Measurements from ENCODE around the gene KRT36. TPM values are rescaled to one million over a fixed set of nuclear protein-coding genes. Genes with fewer than 3 reads are reported as not detected.

KRT36 gene
- total RNA-seq, 4 donors from 2014 or later = not detected

DNA sequence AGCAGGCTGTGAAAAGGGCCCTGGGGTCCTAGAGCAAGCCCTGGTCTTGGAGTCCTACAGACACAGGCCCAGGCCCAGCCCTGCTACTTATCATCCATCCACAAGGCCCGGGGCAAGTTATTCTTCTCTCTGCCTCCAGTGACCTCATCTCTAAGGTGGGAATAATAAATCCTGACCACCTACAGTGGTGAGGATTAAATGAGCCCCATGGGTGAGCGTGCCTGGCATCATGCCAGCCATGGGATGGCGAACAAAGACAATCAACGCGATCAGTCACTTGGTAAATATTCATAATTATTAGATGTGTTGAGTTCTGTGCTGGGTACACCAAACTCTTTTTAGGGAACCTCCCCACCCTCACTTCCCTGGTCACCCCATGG is 23.4 kb upstream of the KRT36 start:
- in situ Hi-C loops (cut with MboI; ENCODE audit: low pct_ligation_motif_present in 1 of 4, low pct_unique_long_range_greater_than_20kb in 1 of 4, low sequenced_read_pairs in 3 of 4) = no loop called here
- peaks cover 0 to 15% (median 8%) of the 10 kb centered on the region in 4 donors for H3K4me1 ChIP-seq
- no peaks in the 10 kb centered on the region for H3K27me3 ChIP-seq
- no peak overlapping the region for H3K27ac ChIP-seq
- H3K9me3 ChIP-seq = no peaks in the 10 kb centered on the region
- no peaks in the 10 kb centered on the region for H3K36me3 ChIP-seq
- DNase-seq = no peak
- WGBS, 2 donors (ENCODE audit: low coverage in 1 of 2) = 76% methylated on average over 5 of the region's 5 CpGs; no CpG with 5 or more reads in 1 of the 2 donors
- H3K4me3 ChIP-seq = no peak overlapping the region
- TF ChIP-seq POLR2AphosphoS5 (IDR thresholded peaks at IDR 0.05) = no peak
- TF ChIP-seq, protein P1, sequence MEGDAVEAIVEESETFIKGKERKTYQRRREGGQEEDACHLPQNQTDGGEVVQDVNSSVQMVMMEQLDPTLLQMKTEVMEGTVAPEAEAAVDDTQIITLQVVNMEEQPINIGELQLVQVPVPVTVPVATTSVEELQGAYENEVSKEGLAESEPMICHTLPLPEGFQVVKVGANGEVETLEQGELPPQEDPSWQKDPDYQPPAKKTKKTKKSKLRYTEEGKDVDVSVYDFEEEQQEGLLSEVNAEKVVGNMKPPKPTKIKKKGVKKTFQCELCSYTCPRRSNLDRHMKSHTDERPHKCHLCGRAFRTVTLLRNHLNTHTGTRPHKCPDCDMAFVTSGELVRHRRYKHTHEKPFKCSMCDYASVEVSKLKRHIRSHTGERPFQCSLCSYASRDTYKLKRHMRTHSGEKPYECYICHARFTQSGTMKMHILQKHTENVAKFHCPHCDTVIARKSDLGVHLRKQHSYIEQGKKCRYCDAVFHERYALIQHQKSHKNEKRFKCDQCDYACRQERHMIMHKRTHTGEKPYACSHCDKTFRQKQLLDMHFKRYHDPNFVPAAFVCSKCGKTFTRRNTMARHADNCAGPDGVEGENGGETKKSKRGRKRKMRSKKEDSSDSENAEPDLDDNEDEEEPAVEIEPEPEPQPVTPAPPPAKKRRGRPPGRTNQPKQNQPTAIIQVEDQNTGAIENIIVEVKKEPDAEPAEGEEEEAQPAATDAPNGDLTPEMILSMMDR (IDR thresholded peaks at IDR 0.05) = no peak
- no peak for TF ChIP-seq POLR2A (IDR thresholded peaks at IDR 0.05)
- no peak for TF ChIP-seq EP300 (IDR thresholded peaks at IDR 0.05; ENCODE audit: low read depth)
- intact Hi-C loops (cut with DNase I; ENCODE audit: low total_unique reads) = no loop called here

DNA sequence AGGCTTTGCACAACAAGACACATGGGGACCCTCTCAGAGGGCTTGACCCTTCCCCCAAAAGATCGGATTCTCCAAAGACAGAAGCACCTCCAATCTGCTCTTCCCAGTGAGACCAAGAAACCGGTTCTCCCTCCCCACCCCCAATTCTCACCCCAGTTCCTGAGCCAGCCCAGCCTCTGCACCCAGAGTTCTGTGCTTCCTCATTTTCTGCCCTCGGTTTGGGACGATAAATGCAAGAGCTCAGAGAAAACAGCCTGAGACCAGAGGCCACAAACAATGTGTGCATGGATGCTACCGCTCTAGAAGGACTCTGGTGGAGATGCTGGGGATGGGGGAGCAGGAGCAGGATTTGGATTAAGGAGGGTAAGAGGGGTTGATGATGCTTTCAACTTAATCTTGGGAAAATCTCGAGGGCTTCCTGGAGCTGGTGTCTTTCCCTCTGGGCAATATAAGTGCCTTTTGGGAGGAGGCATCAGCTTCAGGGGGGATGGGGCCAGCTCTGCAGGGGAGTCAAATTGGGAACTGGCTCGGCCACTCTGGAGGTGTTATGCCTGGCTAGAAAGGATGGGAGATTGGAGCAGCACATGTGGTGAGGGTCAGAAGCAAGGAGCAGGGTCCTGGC is 22.9 kb upstream of the KRT36 start:
- WGBS, 2 donors (ENCODE audit: low coverage in 1 of 2) = 57 to 68% methylated on average over 4 to 7 of the region's 7 CpGs
- no peaks in the 10 kb centered on the region for H3K36me3 ChIP-seq
- no peak overlapping the region for H3K27ac ChIP-seq

DNA sequence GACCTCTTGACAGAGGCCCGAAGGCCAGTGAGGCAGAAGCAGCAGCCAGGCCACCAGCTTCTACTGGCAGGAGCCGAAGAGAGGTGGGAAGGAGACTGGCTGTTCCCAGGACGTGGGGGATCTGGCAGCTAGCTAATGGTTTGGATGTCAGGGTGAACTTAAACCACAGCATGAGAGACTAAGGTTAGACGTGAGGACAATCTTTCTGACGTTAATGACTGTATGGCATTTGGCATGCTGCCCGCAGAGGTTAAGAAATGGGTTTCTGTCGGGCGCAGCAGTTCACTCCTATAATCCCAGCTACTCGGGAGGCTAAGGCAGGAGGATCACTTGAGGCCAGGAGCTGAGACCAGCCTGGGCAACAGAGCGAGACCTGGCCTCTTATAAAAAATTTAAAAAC is 22.0 kb upstream of the KRT36 start:
- Histone ChIP-seq H3K4me3 (no peak overlapping the region), H3K27me3 (no peaks in the 10 kb centered on the region), H3K4me1 (peaks cover 0 to 15% (median 8%) of the 10 kb centered on the region in 4 donors), H3K27ac (peak overlapping the region in 2 of 4 donors; percentile 48 to 56), H3K9me3 (no peaks in the 10 kb centered on the region), H3K36me3 (no peaks in the 10 kb centered on the region)
- intact Hi-C loops (cut with DNase I; ENCODE audit: low total_unique reads) = no loop called here
- DNase-seq = no peak
- in situ Hi-C loops (cut with MboI; ENCODE audit: low pct_ligation_motif_present in 1 of 4, low pct_unique_long_range_greater_than_20kb in 1 of 4, low sequenced_read_pairs in 3 of 4) = no loop called here
- no peak for TF ChIP-seq EP300 (IDR thresholded peaks at IDR 0.05; ENCODE audit: low read depth)
- TF ChIP-seq POLR2AphosphoS5 (IDR thresholded peaks at IDR 0.05) = no peak
- TF ChIP-seq, protein P1 (IDR thresholded peaks at IDR 0.05) = no peak
- no peak for TF ChIP-seq POLR2A (IDR thresholded peaks at IDR 0.05)
- 20 to 57% methylated on average over 1 to 10 of the region's 10 CpGs for WGBS, 2 donors (ENCODE audit: low coverage in 1 of 2)

More for the DNA sequence above, 22.9 kb upstream of the KRT36 start:
- no peak for DNase-seq
- Histone ChIP-seq H3K9me3 (no peaks in the 10 kb centered on the region), H3K4me1 (peaks cover 0 to 15% (median 8%) of the 10 kb centered on the region in 4 donors), H3K4me3 (no peak overlapping the region), H3K27me3 (no peaks in the 10 kb centered on the region)
- TF ChIP-seq, protein P1 (IDR thresholded peaks at IDR 0.05) = no peak
- TF ChIP-seq POLR2AphosphoS5 (IDR thresholded peaks at IDR 0.05) (no peak), EP300 (IDR thresholded peaks at IDR 0.05; ENCODE audit: low read depth) (no peak), POLR2A (IDR thresholded peaks at IDR 0.05) (no peak)
- intact Hi-C loops (cut with DNase I; ENCODE audit: low total_unique reads) (no loop called here), in situ Hi-C loops (cut with MboI; ENCODE audit: low pct_ligation_motif_present in 1 of 4, low pct_unique_long_range_greater_than_20kb in 1 of 4, low sequenced_read_pairs in 3 of 4) (no loop called here)

DNA sequence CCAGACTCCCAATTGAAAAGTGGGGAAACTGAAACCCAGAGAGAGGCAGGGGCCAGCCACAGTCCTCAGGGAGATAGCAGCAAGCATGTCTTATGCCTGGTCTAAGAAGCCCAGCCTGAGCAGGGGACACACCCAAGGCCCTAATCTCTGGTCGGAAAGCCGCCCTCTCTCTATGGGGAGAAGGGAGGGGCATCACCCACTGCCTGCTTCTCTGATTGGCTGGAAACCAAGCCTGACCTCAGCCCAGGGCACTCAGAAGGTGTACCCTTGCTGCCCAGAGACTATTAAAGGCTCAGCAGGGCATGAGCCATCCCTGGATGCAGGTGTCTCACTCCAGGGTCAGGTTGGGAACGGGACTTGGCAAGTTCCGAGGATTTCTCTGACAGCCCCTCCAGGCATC is 21.4 kb upstream of the KRT36 start:
- Histone ChIP-seq H3K27ac (peak overlapping the region in 3 of 4 donors; percentile 48 to 56 (median 53)), H3K27me3 (no peaks in the 10 kb centered on the region), H3K9me3 (no peaks in the 10 kb centered on the region), H3K4me1 (peaks cover 0 to 15% (median 8%) of the 10 kb centered on the region in 4 donors), H3K4me3 (no peak overlapping the region), H3K36me3 (no peaks in the 10 kb centered on the region)
- TF ChIP-seq POLR2AphosphoS5 (IDR thresholded peaks at IDR 0.05) (no peak), EP300 (IDR thresholded peaks at IDR 0.05; ENCODE audit: low read depth) (no peak), POLR2A (IDR thresholded peaks at IDR 0.05) (no peak)
- TF ChIP-seq, protein P1 (IDR thresholded peaks at IDR 0.05) = no peak
- DNase-seq = peak; percentile 76
- intact Hi-C loops (cut with DNase I; ENCODE audit: low total_unique reads) = no loop called here
- in situ Hi-C loops (cut with MboI; ENCODE audit: low pct_ligation_motif_present in 1 of 4, low pct_unique_long_range_greater_than_20kb in 1 of 4, low sequenced_read_pairs in 3 of 4) = no loop called here
- 40% methylated on average over 4 of the region's 4 CpGs; no CpG with 5 or more reads in 1 of the 2 donors for WGBS, 2 donors (ENCODE audit: low coverage in 1 of 2)

All from transverse colon (tissue), 4 donors.